Trophoblast cell (in vitro differentiated cells and primary cell): ENCODE results near the gene MYO1E.
"Not testable (repeated sequence)": the region's sequence is repeated elsewhere in the genome, so short reads cannot be mapped to it uniquely, and the experiment has no call there.

ENCODE experiments used
- DNase-seq, 2 donors: peaks; one replicate each; pipeline ENCODE4 v3.0.0-alpha.2; 2016
- H2AFZ ChIP-seq: 2 replicates; pipeline ENCODE4 v1.6.1; 2013; ENCODE audit warnings: low read length, moderate library complexity, mild to moderate bottlenecking; ENCODE audit not compliant: insufficient read depth, poor library complexity
- H2AK5ac ChIP-seq: 2 replicates; pipeline ENCODE4 v1.6.1; 2013; ENCODE audit warnings: mild to moderate bottlenecking, low read length
- H2BK120ac ChIP-seq: 2 replicates; pipeline ENCODE4 v1.6.1; 2013; ENCODE audit warnings: low read length, mild to moderate bottlenecking, moderate library complexity; ENCODE audit not compliant: insufficient read depth, poor library complexity
- H2BK12ac ChIP-seq: 2 replicates; pipeline ENCODE4 v1.6.1; 2013; ENCODE audit warnings: mild to moderate bottlenecking, low read length, moderate library complexity
- H2BK5ac ChIP-seq: 2 replicates; pipeline ENCODE4 v1.6.1; 2013; ENCODE audit warnings: low read length, low read depth, moderate library complexity, mild to moderate bottlenecking; ENCODE audit not compliant: poor library complexity
- H3K14ac ChIP-seq: 2 replicates; pipeline ENCODE4 v1.6.1; 2013; ENCODE audit warnings: mild to moderate bottlenecking, low read length
- H3K18ac ChIP-seq: 2 replicates; pipeline ENCODE4 v1.6.1; 2013; ENCODE audit warnings: mild to moderate bottlenecking, low read length
- H3K23ac ChIP-seq: 2 replicates; pipeline ENCODE4 v1.6.1; 2013; ENCODE audit warnings: low read length
- H3K27ac ChIP-seq: 2 replicates; pipeline ENCODE4 v1.5.1; 2013; ENCODE audit warnings: low read depth, mild to moderate bottlenecking, inconsistent platforms, low read length, moderate library complexity
- H3K27me3 ChIP-seq: 2 replicates; pipeline ENCODE4 v1.6.1; 2013; ENCODE audit warnings: inconsistent platforms, mild to moderate bottlenecking, low read length, moderate library complexity; ENCODE audit not compliant: insufficient read depth
- H3K36me3 ChIP-seq, 2 experiments: 1 replicate in 1 of 2; 2 replicates in 1 of 2; pipeline ENCODE4 v1.6.1; 2013; ENCODE audit warnings: low read length in 2 of 2, mild to moderate bottlenecking in 2 of 2, moderate library complexity in 1 of 2; ENCODE audit not compliant: insufficient read depth in 2 of 2, control insufficient read depth in 1 of 2
- H3K4ac ChIP-seq: 2 replicates; pipeline ENCODE4 v1.6.1; 2013; ENCODE audit warnings: low read depth, mild to moderate bottlenecking, low read length, moderate library complexity
- H3K4me1 ChIP-seq, 2 experiments: 1 replicate in 1 of 2; 2 replicates in 1 of 2; pipeline ENCODE4 v1.6.1; 2013; ENCODE audit warnings: low read length in 2 of 2, mild to moderate bottlenecking in 2 of 2, moderate library complexity in 1 of 2; ENCODE audit not compliant: insufficient read depth in 2 of 2, control insufficient read depth in 1 of 2
- H3K4me2 ChIP-seq: 2 replicates; pipeline ENCODE4 v1.6.1; 2013; ENCODE audit warnings: inconsistent platforms, mild to moderate bottlenecking, low read length, moderate library complexity
- H3K4me3 ChIP-seq: 2 replicates; pipeline ENCODE4 v1.5.1; 2013; ENCODE audit warnings: mild to moderate bottlenecking, low read depth, low read length, inconsistent platforms
- H3K79me1 ChIP-seq: one replicate; pipeline ENCODE4 v1.6.1; 2013; ENCODE audit warnings: low read length
- H3K79me2 ChIP-seq: 2 replicates; pipeline ENCODE4 v1.6.1; 2013; ENCODE audit warnings: low read length, mild to moderate bottlenecking; ENCODE audit not compliant: control insufficient read depth, insufficient read depth, poor library complexity
- H3K9ac ChIP-seq: 2 replicates; pipeline ENCODE4 v1.6.1; 2013; ENCODE audit warnings: mild to moderate bottlenecking, low read length
- H3K9me3 ChIP-seq: 2 replicates; pipeline ENCODE4 v1.6.1; 2013; ENCODE audit warnings: low read depth, mild to moderate bottlenecking, control low read depth, inconsistent platforms, low read length; ENCODE audit not compliant: insufficient read depth
- H4K12ac ChIP-seq: 2 replicates; pipeline ENCODE4 v1.6.1; 2013; ENCODE audit warnings: low read depth, mild to moderate bottlenecking, low read length, moderate library complexity
- H4K8ac ChIP-seq: 2 replicates; pipeline ENCODE4 v1.6.1; 2013; ENCODE audit warnings: low read depth, mild to moderate bottlenecking, low read length, moderate library complexity
- H4K91ac ChIP-seq: one replicate; pipeline ENCODE4 v1.6.1; 2013; ENCODE audit warnings: low read depth, mild to moderate bottlenecking, low read length, moderate library complexity
- WGBS: extraction: QIAGEN DNeasy Blood & Tissue Kit; methylation state at CpG from one replicate; pipeline ENCODE4 v1.1.7; 2013; ENCODE audit warnings: missing lambda C conversion rate; ENCODE audit not compliant: insufficient read length, insufficient coverage; ENCODE audit errors: extremely low coverage; 5-methylcytosine and 5-hydroxymethylcytosine counted together

The MYO1E gene

DNA sequence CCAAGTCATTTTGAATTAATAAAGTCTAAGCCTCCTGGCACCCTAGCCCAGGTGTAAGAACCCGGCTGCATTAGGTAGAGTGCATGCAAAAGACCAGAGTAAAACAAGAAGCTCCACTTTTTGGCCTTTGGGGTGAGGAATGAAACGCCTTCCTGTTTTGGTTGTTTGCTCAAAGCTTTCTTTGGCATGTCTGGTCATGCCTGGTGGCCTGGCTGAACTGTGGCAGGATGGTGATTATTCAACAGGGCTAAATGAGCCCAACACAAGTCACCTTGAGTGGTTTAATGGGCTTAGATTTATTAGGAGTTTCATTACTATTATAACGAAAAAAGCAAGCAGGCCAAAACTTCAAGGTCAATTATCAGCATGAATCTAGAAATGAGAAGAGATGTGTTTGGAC is 206.9 kb downstream of the MYO1E start:
- Histone ChIP-seq H3K14ac (peak overlapping the region; percentile 80), H3K36me3 (peaks cover 7 to 9% of the 10 kb centered on the region in 2 experiments), H3K4me3 (no peak overlapping the region), H3K27ac (no peak overlapping the region), H3K18ac (no peak overlapping the region), H4K91ac (peak overlapping the region; percentile 91), H3K27me3 (no peaks in the 10 kb centered on the region), H3K4me1 (peaks cover 12 to 14% of the 10 kb centered on the region in 2 experiments), H2BK5ac (peak overlapping the region; percentile 83), H3K23ac (no peak overlapping the region), H3K4ac (no peak overlapping the region), H3K4me2 (no peak overlapping the region), H2AK5ac (no peak overlapping the region), H2BK12ac (peak overlapping the region; percentile 32), H2AFZ (no peak overlapping the region), H4K8ac (peak overlapping the region; percentile 39), H3K9ac (no peak overlapping the region), H3K9me3 (no peaks in the 10 kb centered on the region), H3K79me1 (peaks cover 15% of the 10 kb centered on the region), H4K12ac (no peak overlapping the region), H2BK120ac (peak overlapping the region; percentile 85), H3K79me2 (no peaks in the 10 kb centered on the region)
- WGBS, result no CpG with 5 or more reads among the region's 3 CpGs
- DNase-seq, result no peak

DNA sequence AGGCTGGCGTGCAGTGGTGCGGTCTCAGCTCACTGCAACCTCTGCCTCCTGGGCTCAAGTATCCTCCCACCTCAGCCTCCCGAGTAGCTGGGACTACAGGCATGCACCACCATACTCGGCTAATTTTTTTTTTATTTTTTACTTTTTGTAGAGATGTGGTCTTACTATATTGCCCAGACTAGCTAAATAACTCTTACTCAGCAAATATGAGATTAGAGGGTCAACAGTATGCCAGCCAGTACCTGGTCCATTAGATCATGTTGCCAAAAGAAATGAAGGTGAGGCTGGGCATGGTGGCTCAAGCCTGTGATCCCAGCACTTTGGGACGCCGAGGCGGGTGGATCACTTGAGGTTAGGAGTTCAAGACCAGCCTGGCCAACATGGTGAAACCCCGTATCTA is 210.6 kb downstream of the MYO1E start:
- not testable (repeated sequence) for H2AFZ ChIP-seq, H4K8ac ChIP-seq, H2BK120ac ChIP-seq, H3K23ac ChIP-seq, H3K4ac ChIP-seq, H4K12ac ChIP-seq, H2BK12ac ChIP-seq, H3K9ac ChIP-seq, H2BK5ac ChIP-seq, H4K91ac ChIP-seq, H3K27ac ChIP-seq, H3K14ac ChIP-seq, H3K18ac ChIP-seq, H3K4me3 ChIP-seq, H3K4me2 ChIP-seq, H3K27me3 ChIP-seq, DNase-seq, H2AK5ac ChIP-seq, H3K79me2 ChIP-seq, H3K9me3 ChIP-seq
- Histone ChIP-seq H3K79me1 (peaks cover 13% of the 10 kb centered on the region), H3K36me3 (peaks cover 15 to 20% of the 10 kb centered on the region in 2 experiments), H3K4me1 (peaks cover 9 to 10% of the 10 kb centered on the region in 2 experiments)
- no CpG with 5 or more reads among the region's 8 CpGs for WGBS

DNA sequence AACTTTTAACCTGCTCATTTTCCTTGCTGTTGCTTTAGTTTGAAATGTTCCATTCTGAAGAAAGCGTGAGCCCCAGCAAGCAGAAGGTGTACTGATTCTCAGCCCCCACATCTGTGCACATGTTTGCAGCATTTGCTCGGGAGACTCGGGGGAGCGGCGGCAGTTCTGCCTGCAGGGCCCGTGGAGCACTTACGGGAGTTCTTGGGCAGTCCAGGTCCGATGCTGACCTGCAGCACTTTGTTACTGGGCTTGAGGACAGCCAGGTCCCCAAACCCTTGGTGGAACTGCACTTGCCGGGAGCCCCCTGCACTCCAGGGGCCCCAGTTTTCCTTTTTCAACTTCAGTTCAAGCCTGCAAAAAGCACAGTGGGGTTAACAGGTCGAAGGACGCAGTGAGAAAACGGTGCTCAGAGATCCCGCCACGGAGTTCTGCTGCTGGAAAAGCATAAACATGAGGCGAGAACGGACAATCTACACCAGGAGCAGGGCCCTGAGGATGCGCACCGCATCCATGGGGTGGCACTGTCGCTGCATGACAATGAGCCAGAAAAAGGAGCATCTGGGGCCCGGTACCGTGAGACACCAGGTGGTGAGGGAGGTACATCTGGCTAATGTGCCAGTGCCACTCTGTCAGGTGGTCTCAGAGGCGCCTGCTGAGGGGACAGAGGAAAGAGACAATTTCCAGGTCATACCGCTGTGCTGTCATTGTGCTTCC is 211.6 kb downstream of the MYO1E start:
- Histone ChIP-seq H4K12ac (no peak overlapping the region), H2BK12ac (no peak overlapping the region), H3K79me1 (peaks cover 9% of the 10 kb centered on the region), H4K8ac (no peak overlapping the region), H3K27me3 (no peaks in the 10 kb centered on the region), H3K9me3 (no peaks in the 10 kb centered on the region), H3K9ac (no peak overlapping the region), H4K91ac (no peak overlapping the region), H2BK5ac (no peak overlapping the region), H3K18ac (no peak overlapping the region), H3K4ac (no peak overlapping the region), H2AK5ac (no peak overlapping the region), H3K14ac (no peak overlapping the region), H3K79me2 (no peaks in the 10 kb centered on the region), H3K4me3 (no peak overlapping the region), H3K36me3 (peaks cover 16 to 20% of the 10 kb centered on the region in 2 experiments), H3K4me1 (peaks cover 5% of the 10 kb centered on the region in 2 experiments), H2AFZ (no peak overlapping the region), H3K23ac (no peak overlapping the region), H2BK120ac (no peak overlapping the region), H3K4me2 (no peak overlapping the region), H3K27ac (no peak overlapping the region)
- DNase-seq, result peak in 1 of 2 donors; percentile 24
- WGBS, result no CpG with 5 or more reads among the region's 23 CpGs

DNA sequence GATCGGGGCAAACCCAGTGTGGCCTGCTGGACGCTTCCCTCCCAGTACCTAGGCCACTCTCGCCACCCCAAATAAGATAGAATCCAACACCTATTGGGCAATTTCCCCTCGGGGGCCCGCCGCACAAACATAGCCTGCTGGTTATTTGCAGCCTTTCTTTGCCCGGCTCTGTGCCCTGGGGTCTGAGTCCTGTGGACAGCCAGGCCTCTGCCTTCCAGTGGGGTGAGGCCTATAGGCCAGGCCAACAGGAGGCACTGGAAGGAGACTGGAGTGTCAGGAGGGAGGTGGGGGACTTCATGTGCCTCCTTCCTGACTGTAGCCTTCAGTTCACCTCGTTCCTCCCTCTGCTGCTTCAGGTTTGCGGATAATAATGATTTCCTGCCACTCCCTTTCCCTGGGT is 213.5 kb downstream of the MYO1E start:
- H3K18ac ChIP-seq, result no peak overlapping the region

More for the DNA sequence above, 213.5 kb downstream of the MYO1E start:
- Histone ChIP-seq H3K9me3 (no peaks in the 10 kb centered on the region), H2BK12ac (no peak overlapping the region), H3K79me1 (no peaks in the 10 kb centered on the region), H3K14ac (no peak overlapping the region), H3K4me1 (no peaks in the 10 kb centered on the region), H2AFZ (no peak overlapping the region), H2BK120ac (no peak overlapping the region), H2BK5ac (no peak overlapping the region), H4K91ac (no peak overlapping the region), H3K27ac (no peak overlapping the region), H4K8ac (no peak overlapping the region), H4K12ac (no peak overlapping the region), H3K4ac (no peak overlapping the region), H3K4me3 (no peak overlapping the region), H3K79me2 (no peaks in the 10 kb centered on the region), H3K4me2 (no peak overlapping the region), H3K27me3 (no peaks in the 10 kb centered on the region), H3K36me3 (peaks cover 21 to 25% of the 10 kb centered on the region in 2 experiments), H2AK5ac (no peak overlapping the region), H3K9ac (no peak overlapping the region), H3K23ac (no peak overlapping the region)
- no peak for DNase-seq
- no CpG with 5 or more reads among the region's 9 CpGs for WGBS
